ENCODE data around the gene MRPL20. TPM values are rescaled to one million over a fixed set of nuclear protein-coding genes. Genes with fewer than 3 reads are reported as not detected.
A peak's percentile ranks its signal among the peaks of the same experiment; 100 is the strongest.

Gene MRPL20
- total RNA-seq, 1 experiment from 2014 or later = 267 TPM

- Histone ChIP-seq H3K27me3 (ENCODE audit: control insufficient read depth, insufficient read depth, low read length) (no peaks in the 10 kb centered on the region), H3K4me3 (ENCODE audit: insufficient read depth, low read depth, low read length) (no peak overlapping the region), H3K36me3 (replicated peaks; ENCODE audit: control insufficient read depth, insufficient read depth, low read length) (no peaks in the 10 kb centered on the region)
- no peak for DNase-seq
These were observed 41.0 kb downstream of the MRPL20 start for GRCh38 chr1:1365875-1366698.

- H3K4me3 ChIP-seq (ENCODE audit: insufficient read depth, low read depth, low read length) = no peak overlapping the region
- no peak for DNase-seq
These were observed 42.8 kb downstream of the MRPL20 start for GRCh38 chr1:1364266-1364665.

GRCh38 chr1:1361982-1362423 is 45.1 kb downstream of the MRPL20 start:
- DNase-seq = peak; percentile 80
- Histone ChIP-seq H3K27me3 (ENCODE audit: control insufficient read depth, insufficient read depth, low read length) (no peaks in the 10 kb centered on the region), H3K4me3 (ENCODE audit: insufficient read depth, low read depth, low read length) (no peak overlapping the region), H3K36me3 (replicated peaks; ENCODE audit: control insufficient read depth, insufficient read depth, low read length) (no peaks in the 10 kb centered on the region)

More at GRCh38 chr1:1364266-1364665, 42.8 kb downstream of the MRPL20 start:
- H3K27me3 ChIP-seq (ENCODE audit: control insufficient read depth, insufficient read depth, low read length) = no peaks in the 10 kb centered on the region
- H3K36me3 ChIP-seq (replicated peaks; ENCODE audit: control insufficient read depth, insufficient read depth, low read length) = no peaks in the 10 kb centered on the region

- H3K27me3 ChIP-seq (ENCODE audit: control insufficient read depth, insufficient read depth, low read length) = no peaks in the 10 kb centered on the region
- DNase-seq = peak; percentile 64
- H3K36me3 ChIP-seq (replicated peaks; ENCODE audit: control insufficient read depth, insufficient read depth, low read length) = no peaks in the 10 kb centered on the region
- no peak overlapping the region for H3K4me3 ChIP-seq (ENCODE audit: insufficient read depth, low read depth, low read length)
These were observed 45.7 kb downstream of the MRPL20 start for GRCh38 chr1:1361233-1361981.

DNA sequence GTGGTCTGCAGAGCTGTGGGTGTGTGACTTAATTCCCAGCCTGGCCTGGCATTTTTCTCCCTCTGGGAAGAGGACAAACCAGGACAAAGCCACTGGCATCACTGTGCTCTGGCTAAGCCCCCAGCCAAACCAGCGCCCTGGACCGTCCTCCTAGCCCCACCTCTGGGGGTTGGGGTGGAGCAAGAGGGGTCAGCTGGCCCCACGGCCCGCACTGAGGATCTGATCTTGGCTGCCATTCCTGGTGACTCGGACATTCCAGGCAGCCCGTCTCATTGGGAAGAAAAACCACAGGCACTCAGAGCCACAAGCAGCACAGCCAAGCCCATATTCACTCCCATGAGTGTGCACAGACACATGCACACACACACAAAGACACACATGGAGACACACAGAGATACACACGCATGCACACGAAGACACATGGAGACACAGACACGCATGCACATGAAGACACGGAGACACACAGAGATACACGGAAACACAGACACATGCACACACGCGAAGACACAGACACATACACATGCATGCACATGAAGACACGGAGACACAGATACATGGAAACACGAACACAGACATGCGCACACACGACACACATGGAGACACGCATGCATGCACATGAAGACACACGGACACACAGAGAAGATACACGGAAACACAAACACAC is 46.5 kb downstream of the MRPL20 start:
- peak; percentile 78 for DNase-seq
- no peaks in the 10 kb centered on the region for H3K36me3 ChIP-seq (replicated peaks; ENCODE audit: control insufficient read depth, insufficient read depth, low read length)
- no peaks in the 10 kb centered on the region for H3K27me3 ChIP-seq (ENCODE audit: control insufficient read depth, insufficient read depth, low read length)
- no peak overlapping the region for H3K4me3 ChIP-seq (ENCODE audit: insufficient read depth, low read depth, low read length)

- H3K4me3 ChIP-seq (ENCODE audit: insufficient read depth, low read depth, low read length) = no peak overlapping the region
- no peaks in the 10 kb centered on the region for H3K36me3 ChIP-seq (replicated peaks; ENCODE audit: control insufficient read depth, insufficient read depth, low read length)
- H3K27me3 ChIP-seq (ENCODE audit: control insufficient read depth, insufficient read depth, low read length) = peaks cover 7% of the 10 kb centered on the region
- DNase-seq = peak; percentile 73
These were observed 47.2 kb downstream of the MRPL20 start for GRCh38 chr1:1359664-1360468.

- Histone ChIP-seq H3K4me3 (ENCODE audit: insufficient read depth, low read depth, low read length) (no peak overlapping the region), H3K27me3 (ENCODE audit: control insufficient read depth, insufficient read depth, low read length) (peaks cover 12% of the 10 kb centered on the region), H3K36me3 (replicated peaks; ENCODE audit: control insufficient read depth, insufficient read depth, low read length) (no peaks in the 10 kb centered on the region)
- DNase-seq = no peak
These were observed 47.8 kb downstream of the MRPL20 start for GRCh38 chr1:1359308-1359663.

DNA sequence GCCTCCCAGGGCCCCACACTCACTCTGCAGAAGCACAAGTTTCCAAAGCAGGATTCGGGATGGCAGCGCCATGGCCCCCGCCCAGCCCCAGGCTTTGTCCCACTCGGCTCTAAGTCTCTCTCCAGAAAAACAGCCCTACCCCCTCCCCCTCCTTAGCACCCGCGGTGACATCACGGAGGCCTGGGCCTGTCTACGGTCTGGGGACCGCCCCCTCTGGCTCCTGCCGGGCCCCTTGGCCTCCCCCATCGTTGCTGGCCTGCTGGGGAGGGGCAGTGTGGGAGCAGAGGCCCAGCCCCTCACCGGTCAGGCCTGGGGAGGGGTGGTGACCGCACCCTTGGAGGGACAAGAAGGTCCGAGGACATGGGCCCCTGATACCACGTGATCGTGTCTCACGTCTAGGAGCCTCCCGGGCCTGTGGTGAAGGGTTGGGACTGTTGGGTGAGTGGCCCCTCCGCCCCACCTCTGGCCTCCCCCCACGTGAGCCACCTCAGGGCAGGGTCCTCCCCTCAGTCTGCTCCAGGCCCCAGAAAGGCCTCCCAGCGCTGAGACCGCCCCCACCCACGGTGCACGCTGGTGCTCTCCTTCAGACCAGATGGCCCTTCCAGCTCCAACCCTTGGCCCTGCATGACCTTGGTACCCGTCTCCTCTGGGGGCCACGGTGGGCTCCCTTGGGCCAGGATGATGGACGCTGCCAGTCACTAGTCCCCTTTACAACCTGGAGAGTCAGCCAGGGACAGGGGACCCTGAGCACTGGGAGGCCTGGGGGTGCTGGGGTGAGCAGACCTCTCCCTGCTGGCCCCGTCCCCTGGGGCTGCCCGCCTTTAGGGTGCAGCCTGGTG is 48.4 kb downstream of the MRPL20 start, which contains the start of gene MXRA8:
MXRA8 (minus strand) TSS at position 123 of the 839 bp plus-strand sequence; CDS start at position 72, 51 bp downstream.
- H3K27me3 ChIP-seq (ENCODE audit: control insufficient read depth, insufficient read depth, low read length) = peaks cover 18% of the 10 kb centered on the region
- peak; percentile 94 for DNase-seq
- peak within 1 kb of the TSS; percentile 56 for H3K4me3 ChIP-seq (ENCODE audit: insufficient read depth, low read depth, low read length)
- no peaks in the 10 kb centered on the region for H3K36me3 ChIP-seq (replicated peaks; ENCODE audit: control insufficient read depth, insufficient read depth, low read length)

GRCh38 chr1:1357871-1358432 is 49.1 kb downstream of the MRPL20 start:
- H3K27me3 ChIP-seq (ENCODE audit: control insufficient read depth, insufficient read depth, low read length) = peaks cover 18% of the 10 kb centered on the region
- peak overlapping the region; percentile 56 for H3K4me3 ChIP-seq (ENCODE audit: insufficient read depth, low read depth, low read length)
- no peaks in the 10 kb centered on the region for H3K36me3 ChIP-seq (replicated peaks; ENCODE audit: control insufficient read depth, insufficient read depth, low read length)
- DNase-seq = no peak

DNA sequence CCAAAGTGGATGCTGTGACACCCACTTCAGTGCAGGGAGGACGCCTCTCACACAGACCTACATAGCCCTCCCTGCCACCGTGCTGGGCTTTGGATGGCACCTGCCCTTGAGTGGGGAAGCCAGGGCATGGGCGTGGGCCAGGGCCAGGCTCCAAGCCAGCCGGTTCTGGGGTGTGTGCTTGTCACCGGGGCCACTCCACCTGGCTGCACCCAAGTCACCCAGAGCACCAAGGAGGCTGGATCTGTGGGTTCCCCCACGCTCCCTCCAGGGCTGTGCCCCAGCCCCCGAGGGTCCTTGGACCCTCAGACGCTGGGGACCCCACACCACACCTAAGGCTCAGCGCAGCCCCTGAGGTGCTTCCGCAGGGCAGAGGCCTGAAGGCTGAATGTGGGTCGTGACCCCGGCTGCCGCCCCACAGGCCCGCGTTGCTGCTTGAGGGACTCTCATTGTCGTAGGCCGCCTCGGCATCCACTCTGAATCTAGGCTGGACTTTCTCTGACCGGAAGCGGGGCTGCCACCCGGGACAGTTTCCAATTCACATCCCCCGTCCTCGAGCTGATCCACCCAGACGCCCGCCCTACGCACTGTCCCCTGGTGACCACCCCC is 50.2 kb downstream of the MRPL20 start:
- Histone ChIP-seq H3K36me3 (replicated peaks; ENCODE audit: control insufficient read depth, insufficient read depth, low read length) (no peaks in the 10 kb centered on the region), H3K4me3 (ENCODE audit: insufficient read depth, low read depth, low read length) (no peak overlapping the region; the same call in 1 of the 2 replicates), H3K27me3 (ENCODE audit: control insufficient read depth, insufficient read depth, low read length) (peaks cover 18% of the 10 kb centered on the region)
- no peak for DNase-seq

GRCh38 chr1:1356166-1356795 is 50.8 kb downstream of the MRPL20 start:
- no peak for DNase-seq
- H3K4me3 ChIP-seq (ENCODE audit: insufficient read depth, low read depth, low read length) = no peak overlapping the region
- peaks cover 18% of the 10 kb centered on the region for H3K27me3 ChIP-seq (ENCODE audit: control insufficient read depth, insufficient read depth, low read length)
- no peaks in the 10 kb centered on the region for H3K36me3 ChIP-seq (replicated peaks; ENCODE audit: control insufficient read depth, insufficient read depth, low read length)

DNA sequence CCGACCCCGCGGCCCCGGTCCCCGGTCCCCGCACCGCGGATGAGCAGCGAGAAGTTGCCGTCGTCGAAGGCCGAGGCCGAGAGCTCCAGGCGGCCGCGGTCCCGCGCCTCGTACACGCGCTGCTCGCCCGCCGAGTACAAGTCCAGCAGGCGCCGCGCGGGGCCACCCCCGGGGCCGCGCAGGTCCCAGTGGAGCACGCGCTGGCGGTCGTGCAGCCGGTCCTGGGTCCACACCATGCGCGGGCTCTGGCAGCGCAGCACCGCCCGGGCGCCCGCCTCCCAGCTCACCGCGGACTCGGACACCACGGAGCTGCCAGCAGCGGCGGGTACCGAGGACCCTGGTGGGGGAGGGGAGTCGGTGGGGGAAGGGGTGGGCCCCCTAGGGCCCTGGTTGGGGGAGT is 51.7 kb downstream of the MRPL20 start:
- peak overlapping the region; percentile 30 for H3K4me3 ChIP-seq (ENCODE audit: insufficient read depth, low read depth, low read length)
- DNase-seq = no peak
- no peaks in the 10 kb centered on the region for H3K36me3 ChIP-seq (replicated peaks; ENCODE audit: control insufficient read depth, insufficient read depth, low read length)
- peaks cover 18% of the 10 kb centered on the region for H3K27me3 ChIP-seq (ENCODE audit: control insufficient read depth, insufficient read depth, low read length)

Data from H7 (cell line).